HG02678 (cell line): ENCODE measurements around the gene CD180.

Experiments
- ATAC-seq: cut with Tn5 transposase; IDR thresholded peaks from one replicate; pipeline ENCODE4 v1.9.1; 2021; ENCODE audit warnings: mild to moderate bottlenecking, moderate library complexity; ENCODE audit not compliant: unreplicated experiment

Gene CD180

DNA sequence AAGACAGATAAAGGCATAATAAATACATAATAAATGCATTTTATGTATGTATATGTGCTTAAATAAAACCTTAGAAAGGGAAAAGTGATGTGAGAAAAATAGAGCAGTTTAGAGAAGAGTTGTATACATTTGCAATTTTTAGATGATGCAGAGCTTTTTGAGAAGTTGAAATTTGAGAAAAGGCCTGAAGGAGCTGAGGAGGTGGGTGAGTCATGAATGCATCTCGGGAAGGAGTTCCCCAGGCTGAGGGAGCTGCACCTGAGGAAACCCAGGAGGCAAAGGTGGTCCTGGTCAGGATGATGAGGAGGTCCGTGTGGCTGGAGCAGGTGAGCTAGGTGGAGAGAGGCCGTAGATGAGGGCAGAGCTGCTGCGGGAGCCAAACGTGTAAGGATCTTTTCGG lies 17.4 kb upstream of the CD180 start:
- ATAC-seq = no peak

GRCh38 chr5:67211926-67212325 lies 15.3 kb upstream of the CD180 start:
- no peak for ATAC-seq

GRCh38 chr5:67209141-67209771 lies 12.7 kb upstream of the CD180 start:
- peak; percentile 33 for ATAC-seq

DNA sequence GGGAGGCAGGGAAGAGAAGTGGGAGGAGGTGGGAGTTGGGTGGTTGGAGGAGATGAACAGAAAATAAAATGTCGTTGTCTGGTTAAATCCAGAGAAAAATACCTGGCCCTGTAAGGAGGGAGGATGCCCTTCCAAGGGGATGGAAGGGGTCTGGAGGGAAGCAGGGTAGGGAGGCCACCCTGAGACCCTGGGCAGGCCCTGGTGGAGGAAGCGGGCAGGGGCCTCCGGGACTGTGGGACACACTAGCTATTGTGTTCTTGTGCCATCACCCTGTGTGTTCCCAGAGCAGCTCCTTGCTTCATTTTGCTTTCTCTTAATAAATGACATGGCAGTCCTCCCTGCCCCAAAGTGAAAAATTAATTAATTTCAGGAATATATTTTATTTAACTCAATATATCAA lies 11.8 kb upstream of the CD180 start:
- ATAC-seq = no peak

GRCh38 chr5:67206929-67207328 lies 10.3 kb upstream of the CD180 start:
- peak; percentile 82 for ATAC-seq

DNA sequence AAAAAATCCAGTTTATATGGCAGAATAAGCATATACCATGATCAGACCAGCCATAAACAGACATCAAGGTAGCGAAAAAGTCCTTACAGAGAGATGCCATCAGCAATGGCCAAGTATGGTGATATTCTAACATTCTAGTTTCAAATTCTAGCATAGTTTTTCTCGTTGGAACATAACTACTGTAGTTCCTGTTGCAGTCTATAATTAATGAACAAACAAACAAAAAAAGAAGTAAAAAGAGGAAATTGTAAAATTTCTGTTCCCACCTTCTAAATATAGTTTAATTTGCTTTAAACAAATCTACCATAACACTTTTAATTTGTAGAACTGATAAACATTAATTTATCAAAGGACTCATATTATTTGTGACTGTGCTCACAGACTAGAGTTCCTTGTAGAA lies 9.9 kb upstream of the CD180 start:
- peak; percentile 36 for ATAC-seq

- no peak for ATAC-seq
Measured at GRCh38 chr5:67205981-67206380, 9.4 kb upstream of the CD180 start.

- ATAC-seq = no peak
Measured at GRCh38 chr5:67204821-67205220, 8.2 kb upstream of the CD180 start.

DNA sequence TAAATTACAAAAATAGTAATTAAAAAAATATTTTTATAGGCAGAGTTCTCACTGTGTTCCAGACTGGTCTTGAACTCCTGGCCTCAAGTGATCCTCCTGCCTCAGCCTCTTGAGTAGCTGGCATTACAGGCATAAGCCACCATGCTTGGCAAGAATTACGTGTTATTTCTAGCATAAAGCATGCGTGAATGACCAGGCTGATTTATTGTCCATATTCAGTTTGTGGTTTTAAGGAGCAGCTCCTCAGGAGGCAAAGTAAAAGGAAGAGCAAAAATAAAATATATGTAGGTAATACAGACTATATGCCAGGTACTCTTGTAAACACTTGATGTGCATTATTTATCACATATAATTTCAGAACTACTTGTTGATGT lies 7.1 kb upstream of the CD180 start:
- no peak for ATAC-seq

- ATAC-seq = no peak
Measured at GRCh38 chr5:67202828-67203227, 6.2 kb upstream of the CD180 start.

DNA sequence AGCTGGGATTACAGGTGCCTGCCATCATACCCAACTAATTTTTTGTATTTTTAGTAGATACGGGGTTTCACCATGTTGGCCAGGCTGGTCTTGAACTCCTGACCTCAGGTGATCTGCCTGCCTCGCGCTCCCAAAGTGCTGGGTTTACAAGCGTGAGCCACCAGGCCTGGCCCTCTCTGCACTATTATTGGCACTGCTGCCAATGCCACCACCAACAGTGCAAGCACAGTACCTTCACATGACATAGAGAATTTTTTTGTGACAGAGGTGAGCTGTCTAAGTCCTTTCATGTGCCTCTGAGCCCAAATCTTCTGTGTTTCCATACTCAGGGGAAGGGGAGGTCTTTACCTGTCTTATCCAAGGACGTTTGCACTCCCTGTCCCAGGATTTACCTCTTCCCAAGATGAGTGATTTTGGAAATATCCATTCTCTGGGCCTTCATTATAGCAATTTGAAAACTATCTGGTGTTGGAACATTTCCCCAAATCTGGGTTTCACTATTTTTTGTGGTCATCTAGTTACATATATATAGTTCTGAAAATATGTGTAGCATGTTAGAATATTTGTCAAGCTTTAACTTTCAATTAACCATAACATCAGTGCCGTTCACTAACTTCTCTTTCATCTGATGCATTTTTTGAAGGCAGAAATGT lies 5.4 kb upstream of the CD180 start:
- peak; percentile 16 for ATAC-seq

GRCh38 chr5:67200809-67201562 lies 4.4 kb upstream of the CD180 start:
- ATAC-seq = peak; percentile 30

DNA sequence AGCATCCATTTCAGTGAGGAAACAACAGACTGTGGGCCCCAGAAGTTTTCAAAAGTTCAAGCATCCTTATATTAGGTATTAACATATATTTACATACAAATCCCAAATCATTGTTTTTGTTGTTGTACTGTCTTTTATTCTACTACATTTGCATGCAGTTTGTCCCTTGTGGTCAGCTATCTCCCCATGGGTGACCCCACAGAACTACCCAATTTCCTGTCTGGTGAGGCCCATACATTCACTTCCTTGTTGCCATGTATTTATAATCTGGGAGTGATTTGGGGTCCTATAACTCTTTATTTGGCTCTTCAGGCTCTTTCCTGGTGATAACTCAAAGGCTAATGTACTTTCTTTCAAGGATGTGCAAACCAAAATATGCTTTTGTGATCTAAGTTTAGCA lies 3.3 kb upstream of the CD180 start:
- ATAC-seq = no peak

DNA sequence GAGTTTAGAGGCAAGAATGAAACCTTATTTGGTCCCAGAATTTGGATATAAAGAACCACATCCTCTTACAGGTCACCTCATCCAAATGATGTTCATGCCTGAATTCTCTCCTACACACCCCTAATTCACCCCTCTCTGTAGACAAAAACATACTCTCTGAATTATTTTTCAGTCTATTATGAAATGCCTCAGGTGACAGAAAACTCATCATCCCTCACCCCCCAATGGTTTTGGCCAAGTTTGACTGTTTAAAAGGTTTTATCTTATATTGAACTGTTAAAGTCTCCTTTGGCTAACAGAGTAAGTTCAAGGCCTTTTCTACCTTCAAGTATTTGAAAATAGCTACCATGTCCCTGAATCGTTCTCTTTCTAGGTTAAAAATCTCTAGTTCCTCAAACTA lies 2.3 kb upstream of the CD180 start:
- no peak for ATAC-seq

DNA sequence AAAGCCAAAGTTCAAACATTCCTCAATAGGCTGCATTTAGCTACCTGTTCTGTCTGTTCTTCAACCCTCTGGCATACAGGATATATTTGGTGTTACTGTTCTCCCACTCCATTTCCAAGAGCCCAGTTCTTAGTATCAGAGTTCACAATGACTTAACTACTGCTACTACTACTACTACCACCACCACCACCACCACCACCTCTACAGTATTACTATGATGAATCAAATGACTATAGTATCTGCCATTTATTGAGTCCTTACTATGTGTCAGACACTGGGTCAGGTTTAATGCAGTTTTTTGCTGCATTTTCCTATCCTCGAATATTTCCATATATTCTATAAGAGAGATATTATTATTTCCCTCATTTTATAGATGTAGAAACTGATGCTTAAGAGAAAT lies 937 bp upstream of the CD180 start:
- no peak for ATAC-seq

DNA sequence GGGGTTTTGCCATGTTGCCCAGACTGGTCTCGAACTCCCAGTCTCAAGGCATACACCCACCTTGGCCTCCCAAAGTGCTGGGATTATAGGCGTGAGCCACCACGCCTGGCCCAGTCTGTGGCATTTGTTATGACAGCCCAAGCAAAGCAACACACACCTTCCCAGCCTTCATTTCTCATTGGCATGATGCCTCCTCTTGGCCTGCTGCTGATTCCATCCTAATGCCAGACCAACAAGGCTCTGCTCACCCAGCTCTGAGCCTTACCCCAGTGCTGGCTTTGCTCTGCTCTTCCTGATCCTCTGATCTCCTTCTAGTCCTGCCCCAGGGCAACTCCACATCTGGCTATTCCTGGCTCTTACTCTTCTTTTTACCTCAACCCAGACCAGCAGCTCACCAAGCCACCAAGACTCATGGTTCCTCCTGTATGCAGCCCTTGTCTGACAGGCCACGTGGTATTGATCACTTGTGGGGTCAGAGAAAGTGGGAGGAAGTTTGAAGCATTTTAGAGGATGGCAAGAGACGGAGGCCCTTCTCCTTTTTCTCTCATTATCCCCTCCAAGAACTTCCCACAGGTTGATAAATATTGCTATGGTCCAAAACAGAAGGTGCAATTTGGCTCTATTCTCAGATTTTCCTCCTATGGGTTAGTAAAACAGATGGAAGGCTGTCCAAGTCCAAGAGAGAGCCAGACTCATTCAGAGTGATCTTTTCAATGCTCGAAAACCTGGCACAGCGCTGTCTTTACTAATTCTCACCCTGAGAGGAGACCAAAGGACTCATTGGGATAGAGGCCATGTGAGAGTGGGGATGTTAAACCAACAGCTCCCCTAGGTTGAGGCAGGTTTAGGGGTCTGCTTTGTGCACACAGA lies 958 bp downstream of the CD180 start:
- ATAC-seq = peak; percentile 27

DNA sequence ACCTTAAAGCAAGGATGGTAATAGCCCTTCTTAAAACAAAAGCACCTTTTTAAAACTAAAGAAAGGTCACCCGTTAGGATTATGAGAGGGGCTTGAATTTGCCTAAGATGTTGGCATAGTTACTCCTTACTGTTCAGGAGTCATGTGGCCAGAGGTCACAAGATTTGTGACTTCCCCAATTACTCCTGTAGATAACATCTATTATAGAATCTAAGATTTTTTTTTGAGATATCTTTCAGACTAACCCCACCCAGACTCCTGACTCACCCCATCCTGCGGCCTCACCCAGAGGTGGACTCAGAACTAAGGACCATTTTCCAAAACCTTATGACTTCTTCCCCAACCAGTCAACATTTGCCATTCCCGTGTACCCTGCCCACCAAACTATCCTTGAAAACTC lies 2.4 kb downstream of the CD180 start:
- ATAC-seq = no peak

DNA sequence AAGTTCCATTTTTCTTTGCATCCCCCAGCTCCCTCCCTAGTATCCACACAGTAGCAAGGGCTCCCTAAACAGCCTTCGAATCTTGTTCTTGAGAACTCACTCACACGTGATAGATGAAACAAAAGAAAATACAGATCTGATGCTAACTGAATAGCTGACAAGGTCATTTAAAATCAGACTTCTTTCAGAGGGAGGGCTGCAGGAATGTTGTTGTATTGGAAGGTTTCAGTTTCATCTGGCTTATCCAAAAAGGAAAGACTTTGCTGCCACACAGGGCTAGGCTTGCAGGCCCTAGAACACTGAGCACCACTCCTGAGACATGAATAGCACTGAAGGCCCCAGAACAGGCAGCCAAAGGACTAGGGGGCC lies 3.2 kb downstream of the CD180 start:
- no peak for ATAC-seq

DNA sequence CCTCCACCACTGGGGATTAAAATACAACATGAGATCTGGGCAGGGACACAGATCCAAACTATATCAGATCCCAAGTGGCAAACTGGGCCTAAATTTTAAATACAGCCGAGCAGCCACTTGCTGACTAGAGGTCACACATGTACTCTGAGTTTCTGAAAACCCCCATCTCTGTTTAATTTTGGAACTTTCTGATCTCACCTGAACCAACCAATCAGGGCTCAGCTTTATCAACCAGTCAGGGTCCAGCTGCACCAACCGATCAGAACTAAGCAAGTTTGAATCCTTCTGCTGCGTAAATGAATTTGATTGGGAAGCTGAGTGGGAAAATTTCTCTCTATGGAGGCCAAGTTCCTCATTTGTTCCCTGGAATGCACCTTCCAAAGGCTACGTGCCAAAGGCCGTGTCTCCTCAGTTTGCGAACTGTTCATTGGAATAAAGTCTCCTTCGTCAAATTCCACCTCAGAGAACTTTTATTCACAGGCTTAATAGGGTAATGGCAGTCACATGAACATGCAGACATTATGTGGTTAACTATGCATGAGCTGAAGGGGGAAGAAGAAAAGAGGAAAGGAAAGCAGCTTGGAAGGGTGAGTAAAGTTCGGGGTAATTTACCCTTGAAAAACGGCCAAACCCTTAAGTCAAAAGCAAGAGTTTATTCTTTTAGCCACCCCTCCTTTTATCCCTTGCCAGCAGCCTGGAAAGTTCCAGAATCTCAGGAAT lies 3.7 kb downstream of the CD180 start:
- no peak for ATAC-seq

DNA sequence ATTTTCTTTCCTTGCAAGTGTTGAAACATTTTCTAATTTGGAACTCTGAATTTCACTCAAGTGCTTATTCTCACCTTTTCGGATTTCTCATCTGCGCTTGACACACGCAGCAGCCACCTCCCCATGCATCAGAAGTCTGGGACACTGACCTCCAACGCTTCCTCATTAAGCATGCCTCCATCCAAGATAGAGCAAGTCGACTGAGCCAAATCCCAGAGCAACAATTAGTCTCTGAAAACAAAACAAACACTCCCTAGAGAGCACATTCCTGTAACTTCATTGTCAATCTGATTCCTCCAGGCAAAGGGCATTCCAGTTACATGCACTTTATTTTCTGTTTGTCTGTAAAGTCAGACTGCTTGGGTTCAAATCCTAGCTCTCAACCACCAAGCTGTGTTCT lies 5.7 kb downstream of the CD180 start:
- no peak for ATAC-seq

DNA sequence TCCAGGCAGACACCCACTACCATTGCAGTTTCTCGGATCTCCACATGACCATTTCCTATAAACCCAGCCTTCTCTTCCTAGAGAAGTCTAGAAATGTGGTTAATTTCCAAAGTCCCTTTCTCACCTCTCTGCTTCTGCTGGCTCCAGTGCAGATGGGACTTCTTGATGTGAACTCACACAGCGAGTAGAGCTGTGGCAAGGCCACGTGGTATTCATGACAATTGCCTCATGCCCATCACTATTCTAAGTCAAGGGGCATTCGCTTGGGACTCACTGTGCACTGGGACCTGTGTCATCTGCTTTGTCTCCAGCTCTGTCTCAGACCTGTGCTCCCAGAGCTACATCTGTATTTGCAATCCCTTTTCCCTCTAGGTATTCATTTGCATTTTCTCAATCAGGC lies 6.2 kb downstream of the CD180 start:
- ATAC-seq = no peak
